GM15510 (cell line): ENCODE measurements around the gene NAPA.

Source experiments
- POLR2A ChIP-seq: IDR thresholded peaks from 3 replicates; pipeline ENCODE4 v1.6.1; 2011; ENCODE audit warnings: borderline replicate concordance; ENCODE audit not compliant: insufficient read length; ENCODE audit errors: extremely low read depth

NAPA gene

GRCh38 chr19:47489072-47489914 is 25.6 kb downstream of the NAPA start:
- TF ChIP-seq POLR2A: no peak

GRCh38 chr19:47487551-47488515 is 27.0 kb downstream of the NAPA start:
- TF ChIP-seq POLR2A: no peak

DNA sequence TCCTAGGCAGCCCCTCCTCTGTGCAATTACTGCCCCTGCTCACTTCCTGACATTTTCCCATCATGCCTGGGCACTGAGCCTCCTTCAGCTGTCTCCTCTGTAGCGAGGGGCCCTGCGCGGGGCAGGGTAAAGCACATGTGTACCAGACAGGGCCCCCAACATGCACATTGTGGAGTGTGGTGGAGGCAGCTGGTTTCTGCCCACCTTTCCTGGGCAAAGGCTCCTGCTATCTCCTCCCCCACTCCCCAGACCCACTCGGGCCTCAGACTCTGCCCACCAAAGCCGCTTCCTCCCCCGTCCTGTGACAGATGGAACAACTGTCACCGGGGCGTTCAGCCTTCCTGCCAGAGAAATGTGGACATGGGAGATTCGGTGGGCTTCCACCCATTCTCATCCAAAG is 28.0 kb downstream of the NAPA start:
- TF ChIP-seq POLR2A: peak; percentile 16

- TF ChIP-seq POLR2A: no peak
These were observed 29.7 kb downstream of the NAPA start for GRCh38 chr19:47485210-47485609.

DNA sequence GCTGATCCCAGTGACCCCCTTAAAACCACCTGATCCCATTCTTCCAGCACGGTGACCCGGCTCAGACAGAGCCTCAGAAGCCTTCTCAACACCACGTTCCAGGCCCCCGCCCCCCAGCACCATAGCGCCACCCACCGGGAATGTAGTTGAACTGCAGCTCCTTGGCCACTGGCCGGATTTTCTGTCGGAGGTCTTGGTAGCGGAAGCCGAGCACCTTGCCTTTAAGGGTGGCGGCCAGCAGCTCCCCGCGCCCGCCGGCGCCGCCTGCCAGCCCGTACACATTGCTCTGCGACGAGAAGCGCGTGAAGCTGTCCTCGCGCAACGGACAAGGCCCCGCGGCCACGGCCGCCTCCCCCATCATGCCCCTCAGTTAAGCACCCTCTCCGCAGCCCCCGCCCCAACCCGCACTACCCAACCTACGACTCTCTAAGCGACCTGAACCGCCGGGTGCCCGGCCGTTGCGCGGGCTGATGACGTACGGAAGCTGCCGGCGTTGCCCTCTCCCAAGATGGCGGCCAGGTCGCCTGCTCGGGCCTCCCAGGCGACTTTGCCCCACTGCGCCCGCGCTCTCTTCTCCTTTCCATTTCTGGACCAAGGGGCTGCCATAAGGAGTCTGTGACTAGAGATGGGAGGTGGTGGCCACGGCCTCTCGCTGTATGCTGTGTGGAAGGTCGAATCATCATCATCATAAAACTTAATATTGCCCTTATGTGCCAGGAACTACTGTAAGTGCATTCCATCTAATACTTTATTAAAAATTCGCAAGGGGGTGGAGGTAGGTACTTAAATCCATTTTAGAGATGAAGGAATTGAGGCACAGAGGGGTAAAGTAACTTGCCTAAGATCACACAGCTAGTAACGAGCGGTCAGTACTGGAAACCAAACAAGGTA is 30.8 kb downstream of the NAPA start, which contains the start of gene KPTN:
Gene KPTN (minus strand): TSS at position 420 of the 891 bp plus-strand sequence. CDS start 59 bp downstream, at position 361.
- peak; percentile 76 for TF ChIP-seq POLR2A

DNA sequence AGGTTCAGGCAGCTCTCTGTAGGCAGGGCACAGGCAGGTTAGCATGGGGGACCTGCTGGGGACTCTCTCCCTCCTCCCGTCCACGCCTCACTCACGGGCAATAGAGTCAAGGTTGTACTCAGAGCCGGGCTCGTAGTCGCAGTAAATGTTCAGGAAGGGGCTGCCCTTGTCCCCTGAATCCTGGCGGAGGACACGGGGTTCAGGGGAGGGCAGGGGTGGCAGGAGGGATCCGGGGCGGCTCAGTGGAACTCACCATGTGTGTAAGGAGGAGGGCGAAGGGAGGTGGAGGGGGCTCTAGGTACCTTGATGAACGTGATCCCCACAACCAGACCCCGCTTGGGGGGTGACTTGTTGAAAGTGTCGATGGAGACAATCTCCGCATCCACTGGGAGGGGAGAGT is 31.7 kb downstream of the NAPA start:
- no peak for TF ChIP-seq POLR2A

DNA sequence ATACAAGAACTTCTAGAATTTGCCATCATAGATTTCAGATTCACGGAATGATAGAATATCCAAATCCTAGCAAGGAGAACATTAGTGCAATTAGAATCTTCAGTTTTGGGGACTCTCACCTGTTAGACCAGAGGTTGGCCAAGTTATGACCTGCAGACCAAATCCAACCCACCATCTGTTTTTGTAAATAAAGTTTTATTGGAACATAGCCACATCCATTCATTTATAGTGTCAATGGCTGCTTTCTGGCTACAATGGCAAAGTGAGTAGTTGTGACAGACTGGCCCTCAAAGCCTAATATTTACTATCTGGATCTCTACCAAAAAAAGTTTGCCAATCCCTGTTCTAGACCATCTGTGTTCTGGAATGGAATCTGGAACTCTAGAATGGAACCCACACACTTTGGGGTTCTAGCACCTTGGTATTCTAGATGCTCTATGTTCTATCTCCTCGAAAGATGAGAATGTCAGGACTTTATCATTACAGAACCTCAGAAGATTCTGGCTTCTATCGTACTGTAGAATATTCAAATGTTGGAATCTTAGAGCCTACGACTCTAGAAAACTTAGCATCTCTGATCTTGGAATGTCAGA is 33.3 kb downstream of the NAPA start:
- TF ChIP-seq POLR2A: no peak

DNA sequence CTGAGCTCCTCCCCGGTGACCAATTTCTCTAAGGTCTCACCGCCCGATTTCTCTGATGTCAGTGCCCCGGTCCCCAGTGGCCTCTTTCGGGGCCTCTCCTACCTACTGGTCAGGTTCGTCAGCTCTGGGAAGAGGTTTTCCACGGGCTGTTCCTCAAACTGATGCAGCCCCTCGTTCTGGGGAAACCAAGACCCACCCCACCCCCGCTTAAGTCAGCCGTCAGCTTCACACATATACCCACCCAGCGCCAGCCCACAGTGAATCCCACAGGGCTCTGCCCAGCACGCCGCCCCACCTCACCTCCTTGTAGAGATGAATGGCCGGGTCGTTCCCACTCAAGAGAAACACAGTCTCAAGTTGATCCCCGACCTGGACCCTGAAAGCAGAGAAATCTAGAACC is 34.2 kb downstream of the NAPA start:
- no peak for TF ChIP-seq POLR2A

- TF ChIP-seq POLR2A: no peak
These were observed 35.0 kb downstream of the NAPA start for GRCh38 chr19:47479701-47480503.

- no peak for TF ChIP-seq POLR2A
These were observed 38.4 kb downstream of the NAPA start for GRCh38 chr19:47476438-47476972.

GRCh38 chr19:47475465-47475864 is 39.4 kb downstream of the NAPA start:
- TF ChIP-seq POLR2A: no peak

GRCh38 chr19:47473336-47473735 is 41.5 kb downstream of the NAPA start:
- no peak for TF ChIP-seq POLR2A
